Measurements from ENCODE around the gene STARD10. TPM values are rescaled to one million over a fixed set of nuclear protein-coding genes. Genes with fewer than 3 reads are reported as not detected.

STARD10 gene
- total RNA-seq, 1 experiment from 2014 or later: 58.4 TPM

GRCh38 chr11:72719551-72719950, 74.3 kb downstream of the STARD10 start:
- H3K27ac ChIP-seq (ENCODE audit: low read depth, low read length): no peak overlapping the region
- H3K9ac ChIP-seq (ENCODE audit: low read length): no peak overlapping the region
- peaks cover 8 to 21% of the 10 kb centered on the region in 2 experiments for H3K4me1 ChIP-seq (ENCODE audit: control insufficient read depth in 1 of 2, insufficient read depth in 2 of 2, low read length in 2 of 2)
- no peak overlapping the region for H3K4me3 ChIP-seq (replicated peaks in 1 of 2; ENCODE audit: low read depth in 1 of 2, low read length in 2 of 2)
- ChIA-PET POLR2A (interaction anchor here (1.1 kb wide), 1 partner anchor 74 kb away, joined by 4 read pairs; the partner anchor contains the start of gene STARD10), RAD21 (ENCODE audit: low non-redundant PET in 1 of 2, low total read pairs in 2 of 2, uncharacterized antibody in 2 of 2, unreplicated experiment in 2 of 2) (no interaction called here), CTCF (no interaction called here)
- no peaks in the 10 kb centered on the region for H4K20me1 ChIP-seq (ENCODE audit: insufficient read depth)
- no peaks in the 10 kb centered on the region; a peak in 1 of 4 replicates for H3K36me3 ChIP-seq (ENCODE audit: control insufficient read depth in 1 of 2, insufficient read depth in 2 of 2, low read length in 2 of 2)
- no peaks in the 10 kb centered on the region for H3K9me2 ChIP-seq (ENCODE audit: insufficient read depth)
- ATAC-seq (no peak), DNase-seq (ENCODE audit: low read depth, low spot score) (no peak)
- H3K4me2 ChIP-seq (ENCODE audit: low read length): no peak overlapping the region
- TF ChIP-seq CBX3 (IDR thresholded peaks at IDR 0.05; ENCODE audit: low read depth): no peak
- no peak for TF ChIP-seq FOSL1 (IDR thresholded peaks at IDR 0.05; ENCODE audit: low read depth)
- no peak for TF ChIP-seq ATF3 (IDR thresholded peaks at IDR 0.05)
- no peak for TF ChIP-seq SRF (IDR thresholded peaks at IDR 0.05; ENCODE audit: low read depth)
- no peak for TF ChIP-seq MAX (IDR thresholded peaks at IDR 0.05)
- TF ChIP-seq SP1 (IDR thresholded peaks at IDR 0.05; ENCODE audit: low read depth): no peak
- no peak for TF ChIP-seq POLR2AphosphoS5 (IDR thresholded peaks at IDR 0.05; ENCODE audit: low read depth, low read length)
- BruUV-seq (replicated peaks): no TSS peak
- H3K9me3 ChIP-seq (ENCODE audit: control insufficient read depth in 1 of 2, insufficient read depth in 1 of 2, low read depth in 1 of 2, low read length in 2 of 2): no peaks in the 10 kb centered on the region
- intact Hi-C loops (cut with micrococcal nuclease): no loop called here
- no peak overlapping the region for H2AFZ ChIP-seq (ENCODE audit: low read depth, low read length, poor library complexity, severe bottlenecking)
- no peaks in the 10 kb centered on the region for H3K27me3 ChIP-seq (ENCODE audit: insufficient read depth, low read length)
- peaks cover 25% of the 10 kb centered on the region for H3K79me2 ChIP-seq (ENCODE audit: insufficient read depth, low read length)

- no peak for ATAC-seq
- no peaks in the 10 kb centered on the region; a peak in 1 of 4 replicates for H3K36me3 ChIP-seq (ENCODE audit: control insufficient read depth in 1 of 2, insufficient read depth in 2 of 2, low read length in 2 of 2)
- peaks cover 8 to 21% of the 10 kb centered on the region in 2 experiments for H3K4me1 ChIP-seq (ENCODE audit: control insufficient read depth in 1 of 2, insufficient read depth in 2 of 2, low read length in 2 of 2)
- H3K4me3 ChIP-seq (replicated peaks in 1 of 2; ENCODE audit: low read depth in 1 of 2, low read length in 2 of 2): no peak overlapping the region
- no peaks in the 10 kb centered on the region for H4K20me1 ChIP-seq (ENCODE audit: insufficient read depth)
- H3K9ac ChIP-seq (ENCODE audit: low read length): no peak overlapping the region
- ChIA-PET POLR2A (no interaction called here), RAD21 (ENCODE audit: low non-redundant PET in 1 of 2, low total read pairs in 2 of 2, uncharacterized antibody in 2 of 2, unreplicated experiment in 2 of 2) (interaction anchor here in 1 of 2 experiments (0.5 kb wide), 1 partner anchor 1422 kb away, joined by 3 read pairs; no protein-coding TSS in a partner anchor), CTCF (no interaction called here)
- H3K4me2 ChIP-seq (ENCODE audit: low read length): no peak overlapping the region
- no peaks in the 10 kb centered on the region for H3K9me2 ChIP-seq (ENCODE audit: insufficient read depth)
- H2AFZ ChIP-seq (ENCODE audit: low read depth, low read length, poor library complexity, severe bottlenecking): no peak overlapping the region
- no peak for DNase-seq (ENCODE audit: low read depth, low spot score)
- H3K79me2 ChIP-seq (ENCODE audit: insufficient read depth, low read length): peaks cover 25% of the 10 kb centered on the region
- BruUV-seq (replicated peaks): no TSS peak
- H3K27ac ChIP-seq (ENCODE audit: low read depth, low read length): no peak overlapping the region
- intact Hi-C loops (cut with micrococcal nuclease): no loop called here
- no peaks in the 10 kb centered on the region for H3K27me3 ChIP-seq (ENCODE audit: insufficient read depth, low read length)
- H3K9me3 ChIP-seq (ENCODE audit: control insufficient read depth in 1 of 2, insufficient read depth in 1 of 2, low read depth in 1 of 2, low read length in 2 of 2): no peaks in the 10 kb centered on the region
- TF ChIP-seq EZH2phosphoT487 (IDR thresholded peaks at IDR 0.05; ENCODE audit: borderline replicate concordance) (no peak), FOSL1 (IDR thresholded peaks at IDR 0.05; ENCODE audit: low read depth) (no peak), CTCF (IDR thresholded peaks at IDR 0.05 in 2 of 3, conservative IDR thresholded peaks at IDR 0.05 in 1 of 3; ENCODE audit: borderline replicate concordance in 1 of 3, insufficient read depth in 1 of 3, low read depth in 2 of 3, low read length in 2 of 3) (no peak), JUND (IDR thresholded peaks at IDR 0.05) (no peak), ZNF274 (IDR thresholded peaks at IDR 0.05; ENCODE audit: low read depth, low read length) (no peak), ELF1 (IDR thresholded peaks at IDR 0.05; ENCODE audit: borderline replicate concordance, low read depth) (no peak), REST (IDR thresholded peaks at IDR 0.05; ENCODE audit: low read depth) (no peak), TCF7L2 (IDR thresholded peaks at IDR 0.05; ENCODE audit: borderline replicate concordance, extremely low read depth, insufficient read depth, insufficient read length) (no peak), SRF (IDR thresholded peaks at IDR 0.05; ENCODE audit: low read depth) (no peak), SIN3A (IDR thresholded peaks at IDR 0.05; ENCODE audit: low read depth) (no peak), CEBPB (IDR thresholded peaks at IDR 0.05; ENCODE audit: low read depth) (no peak), EZH2 (IDR thresholded peaks at IDR 0.05) (no peak)
Observed at GRCh38 chr11:72719144-72719543, 74.7 kb downstream of the STARD10 start.

Data from HCT116 (cell line).